Skeletal muscle tissue (tissue), 4 donors: ENCODE data around the gene PGLYRP1. TPM values are rescaled to one million over a fixed set of nuclear protein-coding genes. Genes with fewer than 3 reads are reported as not detected.
A peak's percentile ranks its signal among the peaks of the same experiment; 100 is the strongest.

ENCODE experiments used
- H3K27ac ChIP-seq: one replicate; pipeline ENCODE4 v1.7.0; 2013; ENCODE audit warnings: mild to moderate bottlenecking, low read depth, low read length, inconsistent platforms
- H3K27me3 ChIP-seq, 3 donors: one replicate each; pipeline ENCODE4 v1.7.0; 2013; ENCODE audit warnings: low read length in 3 of 3; ENCODE audit not compliant: control insufficient read depth in 3 of 3, insufficient read depth in 3 of 3
- H3K36me3 ChIP-seq, 3 donors: one replicate each; pipeline ENCODE4 v1.7.0; 2013; ENCODE audit warnings: low read length in 3 of 3; ENCODE audit not compliant: control insufficient read depth in 3 of 3, insufficient read depth in 3 of 3
- H3K4me1 ChIP-seq, 3 donors: one replicate each; pipeline ENCODE4 v1.7.0; 2013; ENCODE audit warnings: low read length in 3 of 3, mild to moderate bottlenecking in 3 of 3; ENCODE audit not compliant: control insufficient read depth in 3 of 3, insufficient read depth in 3 of 3
- H3K4me3 ChIP-seq, 3 donors: one replicate each; pipeline ENCODE4 v1.7.0; 2013; ENCODE audit warnings: low read length in 3 of 3
- H3K9ac ChIP-seq, 3 donors: one replicate each; pipeline ENCODE4 v1.7.0; 2013; ENCODE audit warnings: low read length in 3 of 3, mild to moderate bottlenecking in 3 of 3, moderate library complexity in 2 of 3, low read depth in 1 of 3
- H3K9me3 ChIP-seq, 3 donors: one replicate each; pipeline ENCODE4 v1.7.0; 2013; ENCODE audit warnings: low read length in 3 of 3; ENCODE audit not compliant: control insufficient read depth in 3 of 3
- total RNA-seq: library from RNA; depleted of rRNA; stranded (reverse); fragments of >200 nt; gene quantifications from one replicate; pipeline ENCODE4 v1.2.3, GENCODE V29; 2014
- donor health status: Osteomylitis.

The PGLYRP1 gene
- total RNA-seq, 1 donor from 2014 or later: 2.1 TPM

DNA sequence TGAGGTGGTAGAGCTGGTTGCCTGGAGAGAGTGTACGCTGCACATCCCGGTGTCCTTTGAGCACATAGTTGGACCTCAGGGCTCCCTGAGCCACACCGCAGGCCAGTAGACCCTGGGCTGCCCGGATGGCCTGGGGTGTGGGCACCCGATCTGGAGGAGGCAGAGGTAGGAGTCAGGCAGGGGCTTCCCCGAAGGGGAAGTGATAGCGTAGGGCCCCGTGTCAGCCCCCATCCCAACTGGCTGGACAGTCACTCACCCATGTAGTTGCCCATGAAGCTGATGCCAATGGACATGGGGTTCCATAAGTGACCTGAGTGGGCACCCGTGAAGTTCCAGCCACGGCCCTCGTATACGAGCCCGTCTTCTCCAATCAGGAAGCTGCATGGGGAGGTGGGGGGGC is 3.6 kb downstream of the PGLYRP1 start:
- peaks cover 42 to 58% (median 47%) of the 10 kb centered on the region in 3 donors for H3K27me3 ChIP-seq
- H3K9ac ChIP-seq: no peak overlapping the region
- no peaks in the 10 kb centered on the region for H3K36me3 ChIP-seq
- H3K4me3 ChIP-seq: no peak overlapping the region
- H3K4me1 ChIP-seq: peaks cover 15 to 24% (median 19%) of the 10 kb centered on the region in 3 donors
- no peaks in the 10 kb centered on the region for H3K9me3 ChIP-seq
- no peak overlapping the region for H3K27ac ChIP-seq

DNA sequence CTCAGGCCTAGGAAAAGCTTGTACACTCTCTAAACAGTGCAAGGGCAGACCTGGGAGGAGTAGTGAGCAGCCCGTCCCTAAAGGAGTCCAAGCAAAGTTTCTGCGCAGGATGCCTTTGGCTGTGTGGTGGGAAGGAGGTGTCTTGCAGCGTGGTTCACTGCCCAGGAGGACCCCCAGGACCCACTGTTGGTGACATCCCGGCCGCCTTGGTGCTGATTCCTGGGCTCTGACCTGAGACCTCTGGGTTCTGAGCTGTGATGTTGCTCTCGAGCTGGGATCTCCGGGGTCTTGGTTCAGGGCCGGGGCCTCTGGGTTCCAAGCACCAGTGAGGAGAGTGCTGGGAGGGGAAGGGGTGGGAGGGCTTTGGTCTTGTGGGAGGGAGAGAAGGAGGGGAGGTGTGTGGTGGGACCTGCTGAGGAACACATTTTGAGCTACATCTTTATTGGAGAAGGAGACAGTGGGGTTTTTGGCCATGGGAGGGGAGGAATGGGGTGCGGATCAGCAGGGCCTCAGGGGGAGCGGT is 4.1 kb downstream of the PGLYRP1 start:
- Histone ChIP-seq H3K9me3 (no peaks in the 10 kb centered on the region), H3K27ac (no peak overlapping the region), H3K27me3 (peaks cover 40 to 55% (median 44%) of the 10 kb centered on the region in 3 donors), H3K4me1 (peaks cover 15 to 24% (median 19%) of the 10 kb centered on the region in 3 donors), H3K36me3 (no peaks in the 10 kb centered on the region), H3K4me3 (no peak overlapping the region), H3K9ac (no peak overlapping the region)

DNA sequence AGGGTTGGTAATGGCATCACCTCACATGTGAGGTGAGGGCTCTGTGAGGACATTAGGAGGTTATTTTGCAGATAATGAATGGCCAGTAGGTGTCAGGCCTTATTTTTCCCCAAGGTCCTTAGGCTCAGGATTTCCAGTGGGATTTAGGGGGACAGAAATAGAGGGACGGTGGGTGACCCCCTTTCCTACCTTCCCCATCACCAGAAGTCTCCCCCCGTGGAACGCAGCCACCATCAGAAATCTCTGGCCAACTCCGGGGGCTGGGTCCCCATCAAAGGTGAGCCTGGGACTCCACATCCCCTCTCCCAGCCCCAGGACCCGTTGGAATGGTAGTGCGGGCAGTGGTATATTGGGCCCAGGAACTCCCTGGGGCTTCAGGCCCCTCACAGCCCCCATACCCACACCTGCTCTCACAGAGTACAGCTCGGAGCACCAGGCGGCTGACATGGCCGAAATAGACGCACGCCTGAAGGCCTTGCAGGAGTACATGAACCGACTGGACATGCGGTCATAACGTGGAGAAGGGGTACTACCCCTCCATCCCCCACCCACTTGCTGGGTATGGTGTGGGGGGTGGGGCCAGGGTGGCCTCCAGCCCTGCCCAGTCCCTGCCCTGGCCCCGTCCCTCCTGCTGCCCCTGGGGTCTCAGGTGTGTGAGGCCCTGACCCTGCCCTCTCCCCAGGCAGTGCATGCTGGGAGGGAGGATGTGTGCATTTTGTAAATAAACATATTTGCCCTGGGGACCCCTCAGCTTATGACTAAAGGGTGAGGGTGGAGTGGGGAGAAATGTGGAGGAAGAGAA is 4.8 kb downstream of the PGLYRP1 start:
- Histone ChIP-seq H3K27ac (no peak overlapping the region), H3K9ac (no peak overlapping the region), H3K36me3 (no peaks in the 10 kb centered on the region), H3K4me1 (peaks cover 15 to 24% (median 19%) of the 10 kb centered on the region in 3 donors), H3K27me3 (peaks cover 35 to 55% (median 40%) of the 10 kb centered on the region in 3 donors), H3K9me3 (no peaks in the 10 kb centered on the region), H3K4me3 (no peak overlapping the region)

DNA sequence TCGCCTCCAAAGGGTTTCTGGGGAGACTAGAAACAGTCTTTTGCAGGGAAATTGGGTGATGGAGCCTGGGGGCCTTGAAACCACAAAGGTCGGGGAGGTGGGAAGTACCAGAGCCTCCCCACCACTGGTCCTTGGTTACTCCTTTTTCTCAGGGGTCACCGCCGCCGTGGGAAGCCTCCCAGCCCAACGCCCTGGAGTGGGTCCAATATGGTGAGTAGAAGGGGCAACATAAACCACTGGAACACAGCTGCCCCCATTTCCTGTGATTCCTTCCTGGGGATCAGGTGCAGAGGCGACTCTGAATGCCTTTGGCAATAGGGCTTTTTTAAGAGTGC is 5.8 kb downstream of the PGLYRP1 start:
- no peak overlapping the region for H3K9ac ChIP-seq
- peaks cover 15 to 24% (median 19%) of the 10 kb centered on the region in 3 donors for H3K4me1 ChIP-seq
- H3K9me3 ChIP-seq: no peaks in the 10 kb centered on the region
- H3K36me3 ChIP-seq: no peaks in the 10 kb centered on the region
- no peak overlapping the region for H3K27ac ChIP-seq
- H3K27me3 ChIP-seq: peaks cover 28 to 49% (median 30%) of the 10 kb centered on the region in 3 donors
- no peak overlapping the region for H3K4me3 ChIP-seq

DNA sequence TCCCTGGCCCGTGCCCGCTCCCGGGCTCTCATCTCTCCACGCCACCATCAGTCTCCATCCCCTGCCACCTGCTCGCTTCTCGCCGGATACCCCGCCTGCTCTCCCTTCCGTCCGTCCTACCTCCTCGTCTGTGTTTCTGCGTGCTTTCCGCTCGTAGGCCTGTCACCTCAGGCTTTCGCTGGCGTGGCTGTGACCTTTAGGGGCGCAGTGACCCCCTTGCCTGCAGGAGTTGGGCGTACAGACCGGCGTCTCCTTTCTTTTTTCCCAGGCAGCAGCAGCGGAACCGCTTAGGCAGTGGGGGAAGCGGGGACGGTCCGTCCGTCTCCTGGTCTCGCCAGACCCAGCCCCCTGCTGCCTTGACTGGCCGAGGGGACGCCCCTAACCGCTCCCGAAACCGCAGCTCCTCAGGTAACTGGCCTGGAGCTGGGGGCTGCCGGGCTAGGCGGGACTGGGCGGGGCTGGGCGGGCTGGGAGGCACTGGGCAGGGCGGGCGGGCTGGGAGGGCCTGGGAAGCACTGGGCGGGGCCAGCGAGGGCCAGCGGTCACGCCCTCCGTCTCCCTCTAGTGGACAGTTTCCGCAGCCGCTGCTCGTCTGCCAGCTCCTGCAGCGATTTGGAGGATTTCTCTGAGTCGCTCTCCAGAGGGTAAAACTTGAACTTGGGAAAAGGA is 6.3 kb downstream of the PGLYRP1 start:
- peak overlapping the region; percentile 10 to 78 (median 60) for H3K9ac ChIP-seq
- peaks cover 15 to 24% (median 19%) of the 10 kb centered on the region in 3 donors for H3K4me1 ChIP-seq
- H3K9me3 ChIP-seq: no peaks in the 10 kb centered on the region
- no peaks in the 10 kb centered on the region for H3K36me3 ChIP-seq
- no peak overlapping the region for H3K27ac ChIP-seq
- peaks cover 24 to 47% (median 25%) of the 10 kb centered on the region in 3 donors for H3K27me3 ChIP-seq
- H3K4me3 ChIP-seq: peak overlapping the region; percentile 83 to 89 (median 88)

DNA sequence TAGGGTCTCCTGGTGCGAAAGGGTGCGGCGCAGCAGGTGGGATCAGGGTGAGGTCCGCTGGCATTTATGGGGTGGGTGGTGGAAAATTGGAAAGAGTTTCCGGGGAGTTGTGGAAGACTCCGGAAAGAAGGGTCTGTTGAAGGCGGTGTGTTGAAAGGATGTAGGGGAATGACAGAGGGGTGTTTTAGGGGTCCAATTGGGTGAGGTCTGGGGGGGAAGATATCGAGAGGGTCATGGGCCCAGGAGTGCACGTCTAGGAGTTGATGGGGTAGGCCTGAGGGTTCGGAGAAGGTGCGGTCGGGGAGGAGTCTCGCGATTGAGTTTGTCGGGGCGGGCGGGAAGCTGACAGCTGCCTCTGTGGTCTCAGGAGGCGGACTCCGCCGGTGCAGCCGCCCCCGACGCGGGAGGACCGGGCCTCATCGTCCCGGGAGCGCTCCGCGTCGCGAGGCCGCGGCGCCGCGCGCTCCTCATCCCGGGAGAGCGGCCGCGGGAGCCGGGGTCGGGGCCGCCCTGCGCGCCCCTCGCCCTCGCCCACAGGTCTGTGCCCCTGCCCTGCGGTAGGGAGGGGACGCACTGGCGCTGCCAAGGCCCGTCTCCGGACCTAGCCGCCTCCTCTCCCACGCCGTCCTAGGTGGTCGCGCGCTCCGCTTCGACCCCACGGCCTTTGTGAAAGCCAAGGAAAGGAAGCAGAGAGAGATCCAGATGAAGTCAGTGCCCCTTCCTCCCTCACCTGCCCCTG is 7.0 kb downstream of the PGLYRP1 start:
- H3K4me3 ChIP-seq: peak overlapping the region; percentile 83 to 89 (median 88)
- H3K36me3 ChIP-seq: no peaks in the 10 kb centered on the region
- H3K27me3 ChIP-seq: peaks cover 18 to 44% (median 22%) of the 10 kb centered on the region in 3 donors
- H3K4me1 ChIP-seq: peaks cover 15 to 24% (median 19%) of the 10 kb centered on the region in 3 donors
- H3K9me3 ChIP-seq: no peaks in the 10 kb centered on the region
- H3K9ac ChIP-seq: peak overlapping the region in 2 of 3 donors; percentile 60 to 78
- H3K27ac ChIP-seq: no peak overlapping the region

DNA sequence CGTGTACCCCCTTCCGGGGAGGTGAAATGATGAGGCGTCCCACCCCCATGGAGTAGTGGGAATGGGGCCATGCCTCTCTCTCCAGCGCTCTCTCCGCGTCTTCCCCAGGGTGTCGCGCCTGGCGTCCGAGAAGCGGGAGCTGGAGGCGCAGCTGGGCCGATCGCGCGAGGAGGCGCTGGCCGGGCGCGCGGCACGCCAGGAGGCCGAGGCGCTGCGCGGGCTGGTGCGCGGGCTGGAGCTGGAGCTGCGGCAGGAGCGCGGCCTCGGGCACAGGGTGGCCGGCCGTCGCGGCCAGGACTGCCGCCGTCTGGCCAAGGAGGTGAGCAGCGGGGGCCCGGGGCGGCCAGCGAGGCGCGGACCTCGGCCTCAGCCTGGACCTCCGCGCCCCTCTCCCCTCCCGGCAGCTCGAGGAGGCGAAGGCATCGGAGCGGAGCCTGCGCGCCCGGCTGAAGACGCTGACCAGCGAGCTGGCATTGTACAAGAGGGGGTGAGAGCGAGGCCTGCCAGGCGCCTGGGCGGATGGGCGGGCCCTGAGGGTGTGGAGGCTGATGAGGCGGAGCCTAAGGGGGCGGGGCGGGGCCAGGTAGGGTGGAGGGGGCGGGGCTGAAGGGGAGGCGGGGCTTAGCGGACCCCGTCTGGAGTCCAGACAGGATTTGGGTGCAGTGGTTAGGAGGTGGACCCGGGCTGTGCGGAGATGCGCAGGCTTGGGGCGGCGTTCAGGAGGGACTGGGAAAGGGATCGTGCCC is 7.7 kb downstream of the PGLYRP1 start:
- Histone ChIP-seq H3K9ac (peak overlapping the region in 1 of 3 donors; percentile 8), H3K27me3 (peaks cover 18 to 37% (median 22%) of the 10 kb centered on the region in 3 donors), H3K27ac (no peak overlapping the region), H3K36me3 (no peaks in the 10 kb centered on the region), H3K4me1 (peaks cover 15 to 24% (median 19%) of the 10 kb centered on the region in 3 donors), H3K9me3 (no peaks in the 10 kb centered on the region), H3K4me3 (peak overlapping the region in 2 of 3 donors; percentile 35 to 36)

DNA sequence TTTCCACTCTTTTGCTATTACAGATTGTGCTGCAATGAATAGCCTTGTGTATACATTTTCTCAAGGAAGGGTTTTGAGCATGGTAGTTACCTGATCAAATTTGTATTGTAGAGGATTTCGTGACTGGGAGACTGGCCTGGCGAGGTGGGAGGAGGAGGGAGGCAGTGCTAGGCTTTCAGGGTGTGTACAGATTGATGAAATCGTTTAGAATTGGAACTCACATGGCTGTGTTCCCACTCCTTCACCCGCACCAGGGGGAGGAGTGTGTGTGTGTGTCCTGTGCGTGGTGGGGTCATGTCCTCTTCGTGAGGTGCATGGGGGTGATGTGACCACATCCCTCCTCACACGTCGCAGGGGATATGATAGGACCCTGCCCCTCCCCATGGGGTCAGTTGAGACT is 8.3 kb downstream of the PGLYRP1 start:
- Histone ChIP-seq H3K9ac (peak overlapping the region in 1 of 3 donors; percentile 8), H3K4me1 (peaks cover 15 to 24% (median 19%) of the 10 kb centered on the region in 3 donors), H3K4me3 (peak overlapping the region in 2 of 3 donors; percentile 35 to 36), H3K36me3 (no peaks in the 10 kb centered on the region), H3K27ac (no peak overlapping the region), H3K9me3 (no peaks in the 10 kb centered on the region), H3K27me3 (peaks cover 18 to 37% (median 22%) of the 10 kb centered on the region in 3 donors)
